Stimulated activated CD8-positive, alpha-beta memory T cell treated with anti-CD3 and anti-CD28 coated beads, Interleukin-7, amount 100 ng/mL, for 48 hours (primary cell): Measurements from ENCODE around the gene GRAMD1B.

ENCODE experiments used
- DNase-seq, 2 donors: peaks; one replicate each; pipeline ENCODE4 v3.0.0-alpha.2; 2020; ENCODE audit warnings: low read depth in 1 of 2; ENCODE audit errors: extremely low read depth in 1 of 2

The GRAMD1B gene

DNA sequence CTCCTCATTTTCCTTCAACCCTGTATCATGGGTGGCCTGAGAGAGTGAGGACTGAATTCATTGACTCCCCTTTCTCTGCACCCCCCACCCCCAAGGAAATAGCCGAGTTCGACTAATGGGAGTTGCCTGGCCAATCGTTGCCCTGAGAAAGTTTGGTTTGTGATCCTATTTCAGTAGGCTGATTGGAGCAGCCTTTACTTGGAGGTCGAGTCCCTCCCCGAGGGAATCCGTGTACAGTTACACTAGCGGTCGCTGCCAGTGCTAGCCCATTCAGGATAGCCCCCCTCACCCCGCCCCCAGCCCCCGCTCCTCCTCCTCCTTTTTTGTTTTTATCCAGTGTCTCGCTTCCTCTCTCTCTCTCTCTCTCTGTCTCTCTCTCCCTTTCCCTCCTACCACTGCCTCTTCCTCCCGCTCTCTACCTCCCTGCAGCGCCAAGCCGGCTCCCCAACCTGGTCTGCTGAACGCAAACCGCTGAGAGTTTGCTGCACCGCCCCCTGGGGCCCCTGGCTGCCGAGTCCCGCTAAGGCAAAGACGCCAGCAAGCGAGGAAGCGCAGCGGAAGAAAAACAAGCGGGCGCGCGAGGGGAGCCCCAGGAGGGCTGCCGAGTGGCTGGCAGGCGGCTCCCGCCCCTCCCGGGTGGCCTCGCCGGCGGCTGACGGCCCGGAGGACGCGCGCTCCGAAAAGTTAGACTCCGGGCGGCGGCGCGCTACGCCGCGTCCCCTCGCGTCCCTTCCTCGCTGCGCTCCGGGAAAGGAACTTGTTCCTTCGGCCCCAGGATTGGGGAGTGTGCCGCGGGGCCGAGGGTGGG is at the start of gene GRAMD1B:
TSS of gene GRAMD1B (plus strand) at position 357 of the 808 bp plus-strand sequence. CDS start 524 bp downstream, outside the sequence.
- DNase-seq: peak; percentile 54 to 66

DNA sequence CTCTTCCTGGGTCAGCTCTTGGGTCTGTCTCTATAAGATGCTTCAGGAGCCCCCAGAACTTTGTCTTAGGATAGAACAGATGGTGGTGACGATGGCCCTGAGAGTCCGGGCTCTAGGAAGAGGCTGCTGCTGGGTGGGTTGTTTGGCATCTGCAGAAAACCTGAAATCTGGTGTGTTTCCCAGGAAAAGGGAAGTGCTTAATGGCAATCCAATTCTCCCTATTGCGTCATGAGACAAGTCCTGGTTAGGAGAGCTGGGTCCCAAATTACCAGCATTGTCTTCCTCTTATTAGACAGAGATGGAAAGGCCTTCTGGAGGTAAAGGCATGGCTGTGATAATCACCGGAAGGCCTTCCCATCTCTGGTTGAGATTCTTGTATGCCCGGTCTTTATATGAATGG is 48.9 kb upstream of the GRAMD1B start:
- DNase-seq: no peak

DNA sequence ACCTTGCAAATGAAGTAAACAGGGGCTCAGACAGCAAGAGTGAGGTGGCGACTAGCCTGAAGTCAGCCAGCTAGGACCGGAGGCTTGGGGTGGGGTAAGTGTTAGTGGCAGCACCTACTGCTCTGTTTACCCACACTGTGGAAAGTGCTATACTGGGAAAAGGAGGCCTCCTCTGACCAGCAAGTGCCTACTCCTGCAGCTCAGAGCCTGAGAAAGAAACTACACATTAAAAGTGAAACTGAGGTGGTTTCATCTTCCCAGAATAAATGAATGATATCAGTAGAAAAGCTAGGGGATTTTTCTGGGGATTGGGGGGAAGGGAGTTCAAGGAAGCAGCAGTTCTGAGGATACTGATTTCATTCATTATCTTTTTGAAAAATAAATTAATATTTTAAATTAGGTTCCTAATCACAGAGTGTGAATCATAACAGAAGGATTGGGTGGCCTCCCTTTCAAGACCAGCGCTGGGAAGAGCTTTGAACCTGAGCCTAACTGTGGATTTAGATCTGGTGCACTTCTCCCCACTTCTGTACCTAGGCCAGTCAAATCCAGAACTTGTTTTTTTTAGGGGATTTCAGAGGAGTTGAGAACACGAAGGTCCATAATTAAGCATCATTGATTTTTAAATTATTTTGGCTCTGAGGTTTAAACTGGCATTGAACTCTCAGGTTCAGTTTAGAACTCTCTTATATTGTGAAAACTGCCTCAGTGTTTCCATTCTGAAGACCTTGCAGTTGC is 48.1 kb upstream of the GRAMD1B start:
- peak; percentile 29 to 74 for DNase-seq

DNA sequence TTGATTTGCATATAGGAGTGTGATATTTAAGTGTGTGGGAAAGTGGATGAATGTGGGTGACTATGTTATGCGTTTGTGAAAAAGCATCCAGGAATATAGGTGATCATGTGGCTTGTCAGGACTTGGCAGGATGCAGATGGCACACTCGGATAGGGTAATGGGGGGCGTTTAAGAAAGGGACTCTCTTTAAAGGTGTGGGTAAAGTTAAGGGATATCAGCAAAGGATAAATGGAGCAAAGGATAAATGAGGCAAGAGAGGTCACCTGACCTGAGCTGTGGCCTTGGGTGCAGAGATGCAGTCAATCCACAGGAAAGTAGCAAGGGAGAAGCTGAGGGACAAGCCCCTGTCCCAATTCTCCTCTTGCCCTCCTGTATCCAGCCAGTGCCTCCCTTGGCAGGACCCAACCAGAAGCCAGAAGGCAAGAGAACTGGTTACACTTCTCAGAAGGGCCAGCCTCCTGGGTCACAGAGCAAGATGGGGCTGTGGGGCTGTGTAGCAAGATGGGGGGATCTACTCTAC is 47.5 kb upstream of the GRAMD1B start:
- DNase-seq: no peak

DNA sequence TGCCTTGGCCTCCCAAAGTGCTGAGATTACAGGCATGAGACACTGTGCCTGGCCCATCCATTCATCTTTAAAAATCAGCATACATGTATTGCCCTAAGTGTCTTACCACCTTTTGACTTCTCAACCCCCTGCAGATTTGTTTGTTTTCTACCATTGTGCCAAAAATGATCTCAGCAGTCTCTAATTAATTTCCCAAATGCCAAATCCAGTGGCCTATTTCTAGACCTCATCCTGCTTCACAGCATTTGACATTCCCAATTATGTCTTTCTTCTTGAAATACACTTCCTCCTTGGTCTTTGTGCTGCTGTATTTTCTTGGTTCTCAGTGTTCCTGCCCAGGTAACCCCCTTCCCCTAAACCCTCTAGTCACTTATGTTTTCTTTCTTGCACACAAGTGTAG is 46.0 kb upstream of the GRAMD1B start:
- no peak for DNase-seq

DNA sequence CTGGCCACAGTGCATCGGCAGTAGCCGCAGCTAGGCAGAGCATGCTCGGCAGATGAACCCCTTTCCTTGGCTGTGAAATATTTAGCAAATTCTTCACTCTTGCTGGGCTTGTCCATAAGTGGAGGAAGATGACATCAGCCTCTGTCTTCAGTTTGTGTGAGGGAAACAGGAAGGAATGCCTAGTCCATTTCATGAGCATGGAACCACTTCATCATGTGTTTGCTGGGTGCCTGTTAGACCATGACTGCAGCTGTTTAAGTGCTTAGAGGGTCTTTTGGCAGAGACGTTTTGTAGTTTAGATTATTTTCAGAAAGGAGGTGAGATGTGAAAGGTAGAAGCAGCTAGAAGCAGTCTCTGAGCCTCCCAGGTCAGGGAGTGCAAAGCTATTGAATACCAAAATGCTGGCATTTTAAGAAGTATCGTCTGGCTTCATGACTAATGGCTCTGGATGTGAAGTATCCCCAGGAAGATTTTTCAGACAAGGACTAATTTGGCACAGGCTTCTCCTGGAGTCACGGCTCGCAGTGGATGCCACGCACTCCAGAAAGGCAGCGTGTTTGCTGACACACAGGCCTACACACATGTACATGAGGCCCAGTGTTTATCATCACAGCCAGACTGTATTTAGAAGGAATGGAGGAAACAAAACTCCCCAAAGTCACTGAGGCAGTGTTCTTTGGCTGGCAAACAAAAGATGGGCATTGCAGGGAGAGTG is 43.1 kb upstream of the GRAMD1B start:
- no peak for DNase-seq

DNA sequence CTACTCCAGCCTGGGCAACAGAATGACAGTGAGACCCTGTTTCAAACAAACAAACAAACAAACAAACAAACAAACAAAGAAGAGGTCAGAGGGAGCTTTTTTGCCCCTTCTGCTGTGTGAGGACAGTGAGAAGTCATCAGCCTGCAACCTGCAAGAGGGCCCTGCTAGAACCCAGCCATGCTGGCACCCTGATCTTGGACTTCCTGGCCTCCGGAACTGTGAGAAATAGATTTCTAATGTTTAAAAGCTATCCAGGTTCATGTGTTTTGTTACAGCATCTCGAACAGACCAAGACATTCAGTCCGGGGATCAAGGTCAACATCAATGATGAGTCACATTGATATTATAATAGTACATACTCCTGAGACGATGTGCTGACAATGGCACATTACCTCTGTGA is 41.4 kb upstream of the GRAMD1B start:
- no peak for DNase-seq

DNA sequence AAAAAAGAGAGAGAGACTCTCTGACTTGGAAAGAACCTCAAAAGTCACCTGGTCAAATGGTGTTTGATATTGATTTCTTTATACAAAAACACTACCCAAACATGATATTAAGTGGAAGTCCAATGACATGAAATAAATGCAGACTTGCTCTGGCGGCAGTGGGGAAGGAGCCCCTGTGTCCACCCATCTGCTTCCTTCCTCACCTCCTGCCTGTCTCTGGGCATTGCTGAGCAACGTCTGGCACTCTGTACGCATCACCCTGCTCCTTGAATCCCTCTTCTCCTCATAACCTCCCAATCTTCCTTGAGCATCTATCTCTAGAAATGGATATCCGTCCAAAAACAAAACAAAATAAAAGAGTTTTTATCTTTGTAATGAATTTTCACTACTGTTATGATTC is 39.9 kb upstream of the GRAMD1B start:
- no peak for DNase-seq

DNA sequence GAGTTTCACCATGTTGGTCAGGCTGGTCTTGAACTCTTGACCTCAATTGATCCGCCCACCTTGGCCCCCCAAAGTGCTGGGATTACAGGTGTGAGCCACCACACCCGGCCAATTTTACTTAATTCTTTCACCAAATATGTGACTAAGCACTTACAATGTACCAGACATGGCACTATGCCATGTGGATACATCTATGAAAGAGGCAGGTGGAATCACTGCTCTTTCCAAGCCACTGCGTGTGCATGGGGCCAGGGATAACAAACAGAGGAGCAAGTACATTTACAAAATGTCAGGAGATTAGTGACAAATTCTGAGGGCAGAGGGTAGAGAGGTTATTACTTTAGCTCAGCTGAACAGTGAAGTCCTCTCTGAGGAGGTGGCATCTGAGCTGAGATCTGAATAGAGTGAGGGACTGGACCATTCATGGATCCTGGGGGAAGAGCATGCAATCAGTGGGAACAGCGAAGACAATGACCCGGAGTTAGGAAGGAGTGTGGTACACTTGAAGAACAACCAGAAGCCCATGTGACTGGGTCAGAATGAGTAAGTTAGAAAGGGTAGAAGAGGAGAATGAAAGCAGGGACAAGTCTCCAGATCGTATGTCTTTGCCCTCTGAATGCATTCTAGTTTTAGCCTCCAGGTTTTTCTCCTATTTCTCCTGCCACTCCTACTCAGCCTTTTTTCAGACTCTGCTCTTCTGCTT is 38.3 kb upstream of the GRAMD1B start:
- no peak for DNase-seq

DNA sequence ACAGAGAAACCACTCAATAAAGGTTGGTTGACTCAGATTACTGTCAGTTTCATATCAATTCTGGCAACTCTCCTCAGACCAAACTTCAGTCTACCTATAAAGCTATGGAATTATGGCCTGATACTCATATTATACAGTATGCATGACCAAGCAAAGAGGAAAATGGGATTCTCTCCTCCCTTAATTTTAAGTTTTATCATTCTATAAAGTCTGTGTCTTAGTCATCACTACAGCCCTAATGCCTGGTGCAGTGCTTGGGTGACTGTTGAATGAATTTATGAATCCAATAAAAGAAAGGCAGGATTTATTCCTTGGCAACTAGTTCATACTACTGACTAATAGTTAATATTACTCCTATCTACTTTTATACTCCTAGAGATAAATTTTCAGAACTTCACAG is 37.6 kb upstream of the GRAMD1B start:
- no peak for DNase-seq

DNA sequence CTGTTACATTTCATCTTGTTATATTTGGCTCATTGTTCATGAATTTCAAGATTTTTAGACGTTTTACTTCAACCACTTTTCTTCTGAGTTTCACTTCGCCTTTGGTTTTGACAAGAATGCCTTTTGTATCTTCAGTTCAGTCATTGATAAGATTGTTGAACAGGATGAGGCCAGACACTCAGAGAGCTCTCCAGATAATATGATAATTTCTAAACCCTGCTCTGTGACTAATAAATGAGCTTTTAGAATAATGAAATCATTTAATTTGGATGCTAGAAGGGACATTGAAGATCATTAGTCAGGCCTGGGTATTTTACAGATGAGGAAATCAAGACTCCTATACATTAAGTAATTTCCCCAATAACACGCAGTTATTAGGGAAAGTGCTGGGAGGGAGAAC is 37.2 kb upstream of the GRAMD1B start:
- no peak for DNase-seq

DNA sequence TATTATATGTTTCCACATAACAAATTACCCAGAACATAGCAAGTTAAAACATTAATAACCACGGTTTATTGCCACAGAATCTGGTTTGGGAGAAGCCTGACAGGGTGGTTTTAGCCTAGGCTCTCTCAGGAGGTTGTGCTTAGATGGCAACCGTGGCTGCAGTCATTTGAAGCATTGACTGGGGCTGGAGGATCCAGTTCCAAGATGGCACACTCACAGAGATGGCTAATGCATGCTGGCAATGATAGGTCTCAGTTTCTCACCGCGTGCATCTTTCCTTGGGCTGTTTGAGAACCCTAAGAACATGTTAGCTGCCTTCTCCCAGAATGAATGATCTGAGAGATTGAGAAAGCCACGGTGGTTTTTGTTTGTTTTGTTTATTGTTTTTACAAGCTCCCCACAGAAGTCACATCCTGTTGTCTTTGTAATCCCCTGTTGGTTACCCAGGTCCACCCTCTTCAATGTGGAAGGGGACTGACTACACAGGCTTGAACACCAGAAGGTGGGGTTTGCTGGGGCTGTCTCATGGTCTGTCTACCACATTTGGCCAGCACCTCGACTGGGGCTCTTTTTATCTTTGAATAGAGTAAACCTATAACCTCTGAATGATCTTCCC is 36.6 kb upstream of the GRAMD1B start:
- no peak for DNase-seq

DNA sequence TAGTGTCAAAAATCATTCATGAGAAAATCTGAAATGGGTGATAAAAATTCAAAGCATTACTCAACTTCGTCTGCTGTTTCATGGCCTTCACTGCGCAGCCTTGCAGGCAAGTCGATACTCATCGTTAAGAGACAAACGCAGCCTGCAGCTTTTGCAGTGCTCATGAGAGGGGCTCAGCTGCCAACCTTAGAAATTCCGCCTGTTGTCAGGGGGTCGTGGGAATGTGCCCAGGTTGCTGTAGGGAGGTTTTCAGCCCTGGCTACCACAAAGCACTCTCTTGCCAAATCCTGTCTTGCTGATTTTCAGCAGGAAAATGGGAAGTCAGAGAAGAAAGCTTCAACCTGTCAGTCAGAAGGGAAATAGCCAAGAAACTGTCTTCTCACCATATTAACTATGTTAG is 25.4 kb upstream of the GRAMD1B start:
- DNase-seq: no peak

DNA sequence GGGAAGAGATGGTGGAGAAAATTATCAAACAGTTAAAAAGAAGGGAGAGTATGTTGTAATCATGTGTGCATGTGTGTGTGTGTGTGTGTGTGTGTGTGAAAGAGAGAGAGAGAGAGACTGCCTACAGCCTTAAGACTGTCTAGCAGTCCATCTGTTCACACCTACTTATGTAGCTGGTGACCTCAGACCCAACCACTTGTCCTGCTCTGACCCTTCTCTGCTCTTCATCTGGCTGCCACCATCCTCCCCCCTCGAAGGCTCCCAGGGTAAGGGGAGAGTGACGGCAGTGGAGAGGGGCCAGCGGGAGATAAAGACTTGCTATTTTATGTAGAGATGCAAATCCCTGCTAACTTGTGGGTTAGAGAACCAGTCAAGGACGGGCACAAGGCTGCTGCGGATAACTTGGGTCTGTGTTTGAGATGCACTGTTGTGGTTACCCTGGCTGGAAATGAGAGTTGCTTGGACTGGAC is 24.9 kb upstream of the GRAMD1B start:
- DNase-seq: no peak

DNA sequence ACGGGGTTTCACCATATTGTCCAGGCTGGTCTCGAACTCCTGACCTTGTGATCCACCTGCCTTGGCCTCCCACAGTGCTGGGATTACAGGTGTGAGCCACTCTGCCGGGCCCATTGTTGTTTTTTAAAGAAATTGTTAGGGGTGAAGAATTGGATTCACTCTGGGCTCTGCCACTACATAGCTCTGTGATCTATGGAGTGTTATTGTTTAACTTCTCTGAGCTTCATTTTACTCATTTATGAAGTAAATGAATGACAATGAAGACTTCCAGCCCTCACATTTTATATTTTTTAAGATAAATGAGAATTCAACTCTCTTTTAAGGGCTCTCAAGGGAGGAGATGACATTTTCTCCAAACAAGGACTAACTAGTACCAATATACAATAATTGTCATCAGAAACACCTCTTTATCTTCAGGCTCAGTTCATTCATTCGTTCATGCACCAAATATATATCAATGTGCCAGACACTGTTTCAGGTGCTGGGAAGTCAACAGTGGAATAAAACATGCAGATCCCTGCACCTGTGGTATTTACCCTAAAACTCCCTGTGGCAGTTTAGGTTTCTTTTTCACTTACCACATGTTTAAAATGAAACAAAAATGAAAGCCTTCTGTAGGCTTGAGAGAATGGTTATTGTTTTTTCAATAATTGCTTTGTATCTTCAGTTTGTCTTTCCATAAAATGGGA is 23.5 kb upstream of the GRAMD1B start:
- DNase-seq: no peak

DNA sequence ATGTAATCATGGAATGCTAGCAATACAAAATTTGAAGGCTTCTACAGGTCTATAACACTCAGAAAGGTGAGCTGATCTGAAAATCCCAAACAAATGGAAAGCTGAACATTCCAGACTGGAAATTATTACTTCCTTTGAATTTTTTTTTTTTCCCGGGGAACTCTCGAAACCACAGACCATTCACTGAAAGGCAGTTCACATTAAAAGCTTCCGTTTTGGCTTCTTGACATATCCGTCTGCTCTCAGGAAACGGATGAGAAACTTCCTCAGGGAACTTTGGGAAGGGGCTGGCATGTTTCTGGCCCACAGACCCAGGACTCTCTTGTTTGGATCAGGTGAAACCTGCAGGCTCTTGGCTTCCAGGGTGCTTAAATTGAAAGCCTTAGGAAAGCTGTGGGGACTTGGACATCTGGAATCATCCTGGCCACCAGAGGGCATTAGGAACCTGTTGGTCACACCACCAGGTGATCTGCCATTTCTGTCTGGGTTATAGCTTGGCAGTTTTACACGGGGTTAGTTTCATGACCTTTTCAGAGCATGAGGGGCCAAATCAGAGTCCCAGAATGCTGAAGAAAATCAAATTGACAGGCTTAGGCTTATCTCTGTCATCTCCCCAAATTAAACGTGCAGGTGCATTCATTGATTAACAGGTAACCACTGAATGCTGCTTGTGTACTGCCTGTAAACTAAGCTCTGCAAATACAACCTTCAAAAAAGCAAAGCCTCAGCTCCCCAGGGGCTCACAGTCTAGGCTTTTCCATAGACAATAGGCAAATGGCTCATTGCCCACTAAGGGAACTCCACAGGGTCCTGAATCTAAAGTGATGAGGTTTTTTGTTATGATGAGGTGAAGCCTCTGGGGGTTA is 22.7 kb upstream of the GRAMD1B start:
- peak in 1 of 2 donors; percentile 33 for DNase-seq

DNA sequence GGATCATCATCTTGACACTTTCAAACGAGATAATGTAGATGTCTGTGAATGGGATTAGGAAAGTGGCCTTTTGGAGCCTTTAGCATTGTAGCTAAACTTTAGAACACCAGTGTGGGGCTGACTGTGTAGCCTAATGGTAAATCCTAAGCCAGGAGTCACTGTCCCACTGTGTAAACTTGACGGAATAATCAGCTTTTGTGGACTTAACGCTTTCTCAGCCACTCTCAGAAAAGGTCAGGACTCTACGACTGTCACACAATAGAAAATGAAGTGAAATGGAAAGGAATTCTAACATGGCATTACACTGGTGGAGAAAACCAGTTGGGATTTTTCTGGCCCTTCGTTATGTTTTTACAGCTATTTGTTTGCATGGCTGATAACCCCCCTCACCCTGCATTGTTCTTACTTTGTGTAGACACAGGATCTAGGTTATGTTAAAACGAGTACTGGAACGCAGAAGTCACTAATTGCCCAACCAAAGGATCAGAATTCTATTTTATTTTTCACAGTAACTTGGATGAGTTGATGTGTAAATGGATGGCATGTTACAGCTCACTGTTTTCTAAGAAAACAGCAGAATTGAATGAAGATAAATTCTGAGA is 22.0 kb upstream of the GRAMD1B start:
- DNase-seq: no peak
